GM23338 (cell line): ENCODE measurements around the gene MATCAP1. TPM values are rescaled to one million over a fixed set of nuclear protein-coding genes. Genes with fewer than 3 reads are reported as not detected.

ENCODE experiments used
- ATAC-seq: fragments of 200-7000 bp; cut with Tn5 transposase; 3 replicates; pipeline ENCODE4 v1.9.1; 2020
- DNase-seq: peaks from one replicate; pipeline ENCODE4 v3.0.0-alpha.2; 2015; ENCODE audit warnings: low spot score
- H2AFZ ChIP-seq: fragments of 200-600 bp; sonication (generic); 2 replicates; pipeline ENCODE4 v1.8.0; 2016; ENCODE audit warnings: antibody characterized with exemption, mild to moderate bottlenecking, moderate library complexity
- H3F3A ChIP-seq: fragments of 200-600 bp; sonication (generic); replicated peaks from 2 replicates; pipeline ENCODE4 v1.8.0; 2017; ENCODE audit warnings: antibody characterized with exemption, mixed run types, low read depth
- H3K27ac ChIP-seq: fragments of 200-600 bp; sonication (generic); 2 replicates; pipeline ENCODE4 v1.6.1; 2016; ENCODE audit warnings: low read depth
- H3K27me3 ChIP-seq: fragments of 200-600 bp; sonication (generic); 2 replicates; pipeline ENCODE4 v1.8.0; 2016; ENCODE audit warnings: mild to moderate bottlenecking, mixed run types, moderate library complexity; ENCODE audit not compliant: insufficient read depth
- H3K36me3 ChIP-seq: fragments of 200-600 bp; sonication (generic); 2 replicates; pipeline ENCODE4 v1.8.0; 2016; ENCODE audit warnings: mild to moderate bottlenecking; ENCODE audit not compliant: insufficient read depth
- H3K4me1 ChIP-seq: fragments of 200-600 bp; sonication (generic); 2 replicates; pipeline ENCODE4 v1.8.0; 2016; ENCODE audit warnings: mild to moderate bottlenecking, moderate library complexity; ENCODE audit not compliant: insufficient read depth
- H3K4me2 ChIP-seq: fragments of 200-600 bp; sonication (generic); 2 replicates; pipeline ENCODE4 v1.7.1; 2017; ENCODE audit warnings: mixed run types
- H3K4me3 ChIP-seq: fragments of 200-600 bp; sonication (generic); 2 replicates; pipeline ENCODE4 v1.6.1; 2016; ENCODE audit warnings: mixed run types
- H3K79me2 ChIP-seq: fragments of 200-600 bp; sonication (generic); replicated peaks from 2 replicates; pipeline ENCODE4 v1.8.0; 2017; ENCODE audit warnings: mild to moderate bottlenecking; ENCODE audit not compliant: insufficient read depth
- H3K9me2 ChIP-seq: fragments of 200-600 bp; sonication (generic); 2 replicates; pipeline ENCODE4 v1.8.0; 2017; ENCODE audit not compliant: insufficient read depth
- H4K20me1 ChIP-seq: fragments of 200-600 bp; sonication (generic); replicated peaks from 2 replicates; pipeline ENCODE4 v1.8.0; 2017; ENCODE audit warnings: mild to moderate bottlenecking; ENCODE audit not compliant: insufficient read depth
- H3K27ac Mint-ChIP-seq: 2 replicates; pipeline ENCODE4 v1.8.0; 2020; ENCODE audit warnings: inconsistent platforms, mild to moderate bottlenecking, moderate library complexity, mixed read lengths
- H3K27me3 Mint-ChIP-seq: 3 replicates; pipeline ENCODE4 v1.8.0; 2022; ENCODE audit warnings: low read depth, mild to moderate bottlenecking, moderate library complexity, mixed read lengths, inconsistent platforms; ENCODE audit not compliant: insufficient read depth, poor library complexity
- H3K36me3 Mint-ChIP-seq: 3 replicates; pipeline ENCODE4 v1.8.0; 2021; ENCODE audit warnings: low read depth, mild to moderate bottlenecking, inconsistent platforms, moderate library complexity, mixed read lengths
- H3K4me1 Mint-ChIP-seq: 3 replicates; pipeline ENCODE4 v1.8.0; 2020; ENCODE audit warnings: mild to moderate bottlenecking, inconsistent platforms, mixed read lengths
- H3K4me3 Mint-ChIP-seq: 3 replicates; pipeline ENCODE4 v1.8.0; 2021; ENCODE audit warnings: moderate library complexity, mild to moderate bottlenecking, inconsistent platforms, mixed read lengths
- H3K9me3 Mint-ChIP-seq: 3 replicates; pipeline ENCODE4 v1.8.0; 2020; ENCODE audit warnings: moderate library complexity, mild to moderate bottlenecking, inconsistent platforms, mixed read lengths
- CTCF ChIP-seq, 2 experiments: fragments of 200-600 bp in 1 of 2; sonication (generic) in 1 of 2; conservative IDR thresholded peaks; 2 replicates each; pipeline versions ENCODE4 v1.5.1 to v1.6.1; 2016 to 2017; ENCODE audit warnings: antibody characterized with exemption in 2 of 2, low read depth in 2 of 2, mild to moderate bottlenecking in 2 of 2, moderate library complexity in 1 of 2
- EZH2phosphoT487 ChIP-seq: fragments of 200-600 bp; sonication (generic); IDR thresholded peaks from one replicate; pipeline ENCODE4 v1.8.1; 2018; ENCODE audit warnings: antibody characterized with exemption; ENCODE audit not compliant: unreplicated experiment
- REST ChIP-seq: IDR thresholded peaks from one replicate; pipeline ENCODE4 v1.6.1; 2018; ENCODE audit warnings: antibody characterized with exemption; ENCODE audit not compliant: unreplicated experiment
- STAT1 ChIP-seq: IDR thresholded peaks from one replicate; pipeline ENCODE4 v1.6.1; 2016; ENCODE audit warnings: antibody characterized with exemption; ENCODE audit not compliant: unreplicated experiment
- ZNF114 ChIP-seq: fragments of 250-450 bp; sonication (Bioruptor Pico); IDR thresholded peaks from 2 replicates; pipeline ENCODE4 v1.5.0; 2020; ENCODE audit warnings: mild to moderate bottlenecking, moderate library complexity
- ZNF331 ChIP-seq: fragments of 250-450 bp; sonication (Bioruptor Pico); IDR thresholded peaks from 2 replicates; pipeline ENCODE4 v1.5.0; 2020; ENCODE audit warnings: low read depth, mild to moderate bottlenecking, moderate library complexity
- polyA plus RNA-seq: library from polyadenylated mRNA; unstranded; fragments of >200 nt; fragmentation: Nextera tagmentation; extraction: Ambion mirVana; gene quantifications from 2 replicates; pipeline ENCODE4 v1.2.1, GENCODE V29; 2016
- total RNA-seq: library from RNA; depleted of rRNA; stranded (reverse); fragments of >200 nt; shearing (Covaris generic); gene quantifications from 2 replicates; pipeline ENCODE4 v1.2.3, GENCODE V29; 2014

MATCAP1 gene
- total and polyA plus RNA-seq, 2 experiments from 2014 or later = 9.5 to 22.7 TPM

DNA sequence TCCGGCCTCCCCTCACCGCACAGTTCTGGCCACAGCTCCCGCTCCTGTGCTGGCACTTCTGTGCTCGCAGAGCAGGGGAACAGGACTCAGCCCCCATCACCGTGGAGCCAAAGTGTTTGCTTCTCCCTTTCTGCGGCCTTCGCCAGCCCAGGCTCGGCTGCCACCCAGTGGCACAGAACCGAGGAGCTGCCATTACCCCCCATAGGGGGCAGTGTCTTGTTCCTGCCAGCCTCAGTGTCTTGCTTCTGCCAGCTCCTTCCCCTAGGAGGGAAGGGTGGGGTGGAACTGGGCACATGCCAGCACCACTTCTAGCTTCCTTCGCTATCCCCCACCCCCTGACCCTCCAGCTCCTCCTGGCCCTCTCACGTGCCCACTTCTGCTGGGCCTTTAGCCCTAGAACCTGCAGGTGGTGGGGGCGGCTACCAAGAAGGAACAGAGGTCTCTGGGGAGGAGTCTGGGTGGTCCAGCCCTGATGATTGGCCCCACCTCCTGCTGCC lies 14.5 kb upstream of the MATCAP1 start:
- H3K4me2 ChIP-seq = peak overlapping the region; percentile 84; the same call in 1 of the 2 replicates
- peaks cover 20% of the 10 kb centered on the region; the same call in 1 of the 2 replicates for H3F3A ChIP-seq
- TF ChIP-seq REST = no peak
- TF ChIP-seq ZNF331 (CRISPR knock-in tag) = no peak
- no peak for TF ChIP-seq ZNF114 (CRISPR knock-in tag)
- no peak for TF ChIP-seq EZH2phosphoT487
- TF ChIP-seq STAT1 = no peak
- TF ChIP-seq CTCF (conservative IDR thresholded peaks at IDR 0.05; ENCODE audit: low read depth in 2 of 2) = peak; percentile 69 to 72
- no peaks in the 10 kb centered on the region for H3K9me3 Mint-ChIP-seq
- peaks cover 49% of the 10 kb centered on the region for H3K36me3 Mint-ChIP-seq
- H3K36me3 ChIP-seq = peaks cover 20% of the 10 kb centered on the region; the same call in 1 of the 2 replicates
- no peaks in the 10 kb centered on the region for H3K9me2 ChIP-seq
- H3K79me2 ChIP-seq = peaks cover 9% of the 10 kb centered on the region
- H3K27me3 Mint-ChIP-seq = peaks cover 16% of the 10 kb centered on the region
- DNase-seq (peak; percentile 68), ATAC-seq (peak; percentile 34)
- H3K27me3 ChIP-seq = no peaks in the 10 kb centered on the region
- H3K4me1 ChIP-seq = peaks cover 9% of the 10 kb centered on the region
- H3K27ac ChIP-seq = peak overlapping the region; percentile 78; the same call in 1 of the 2 replicates
- H3K4me1 Mint-ChIP-seq = peaks cover 13% of the 10 kb centered on the region
- H4K20me1 ChIP-seq = peaks cover 16% of the 10 kb centered on the region; the same call in 1 of the 2 replicates
- H3K27ac Mint-ChIP-seq = no peak overlapping the region
- H2AFZ ChIP-seq = no peak overlapping the region
- H3K4me3 Mint-ChIP-seq = peak overlapping the region; percentile 54
- H3K4me3 ChIP-seq = peak overlapping the region; percentile 79; the same call in 1 of the 2 replicates

DNA sequence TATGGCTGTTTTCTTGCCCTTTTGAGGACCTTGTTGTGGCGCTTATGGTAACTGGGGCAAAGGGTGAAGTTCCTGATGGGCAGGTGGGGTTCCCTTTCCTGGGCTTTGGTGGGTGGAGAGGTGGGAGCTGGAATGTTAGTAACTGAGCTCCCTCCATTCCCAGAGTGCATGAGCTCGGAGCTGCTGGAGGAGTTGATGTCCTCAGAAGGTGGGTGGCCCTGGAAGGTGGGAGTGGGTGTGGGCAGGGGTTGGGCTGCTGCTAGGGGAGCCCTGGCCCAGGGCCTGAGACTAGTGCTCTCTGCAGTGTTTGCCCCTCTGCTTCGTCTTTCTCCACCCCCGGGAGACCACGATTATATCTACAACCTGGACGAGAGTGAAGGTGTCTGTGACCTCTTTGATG lies 13.9 kb upstream of the MATCAP1 start:
- Mint-ChIP-seq H3K4me1 (peaks cover 15% of the 10 kb centered on the region), H3K36me3 (peaks cover 51% of the 10 kb centered on the region), H3K9me3 (no peaks in the 10 kb centered on the region), H3K27ac (no peak overlapping the region), H3K4me3 (no peak overlapping the region), H3K27me3 (peaks cover 18% of the 10 kb centered on the region)
- Histone ChIP-seq H3K27me3 (no peaks in the 10 kb centered on the region), H4K20me1 (peaks cover 22% of the 10 kb centered on the region), H2AFZ (no peak overlapping the region), H3K4me3 (no peak overlapping the region), H3K9me2 (no peaks in the 10 kb centered on the region), H3F3A (peaks cover 23% of the 10 kb centered on the region; the same call in 1 of the 2 replicates), H3K27ac (no peak overlapping the region), H3K4me1 (peaks cover 11% of the 10 kb centered on the region), H3K36me3 (peaks cover 20% of the 10 kb centered on the region; the same call in 1 of the 2 replicates), H3K4me2 (no peak overlapping the region), H3K79me2 (peaks cover 15% of the 10 kb centered on the region)
- DNase-seq (no peak), ATAC-seq (no peak)
- TF ChIP-seq ZNF331 (CRISPR knock-in tag) = no peak
